Gastrocnemius medialis (tissue), 4 donors: ENCODE measurements around the gene MAP3K6. TPM values are rescaled to one million over a fixed set of nuclear protein-coding genes. Genes with fewer than 3 reads are reported as not detected.
"Not testable (repeated sequence)": the region's sequence is repeated elsewhere in the genome, so short reads cannot be mapped to it uniquely, and the experiment has no call there.

Experiments
- ATAC-seq, 2 donors: fragments of 150-250 bp; one replicate each; pipeline ENCODE4 v1.9.1; 2016
- DNase-seq, 2 donors: peaks; one replicate each; pipeline ENCODE4 v3.0.0-alpha.2; 2019
- H3K27ac ChIP-seq, 4 donors: fragments of 200-600 bp; sonication (generic); 1 replicate in 1 of 4; 2 replicates in 3 of 4; pipeline ENCODE4 v1.5.1; 2016 to 2018; ENCODE audit warnings: mild to moderate bottlenecking in 2 of 4, moderate library complexity in 1 of 4
- H3K27me3 ChIP-seq, 3 donors: fragments of 200-600 bp; sonication (generic) in 2 of 3; 1 replicate in 1 of 3; 2 replicates in 2 of 3; pipeline versions ENCODE4 v1.5.1 to v1.6.0; 2016 to 2019; ENCODE audit warnings: mild to moderate bottlenecking in 1 of 3, moderate library complexity in 1 of 3
- H3K36me3 ChIP-seq, 2 donors: fragments of 200-600 bp; sonication (generic) in 1 of 2; one replicate each; pipeline ENCODE4 v1.5.1; 2017 to 2018
- H3K4me1 ChIP-seq, 2 donors: fragments of 200-600 bp; sonication (generic) in 1 of 2; one replicate each; pipeline ENCODE4 v1.5.1; 2016 to 2017; ENCODE audit warnings: mild to moderate bottlenecking in 2 of 2
- H3K4me3 ChIP-seq, 4 donors: fragments of 200-600 bp; sonication (generic) in 3 of 4; 1 replicate in 1 of 4; 2 replicates in 3 of 4; pipeline ENCODE4 v1.5.1; 2016 to 2019; ENCODE audit warnings: mild to moderate bottlenecking in 2 of 4
- H3K9me3 ChIP-seq, 3 donors: fragments of 200-600 bp; sonication (generic) in 2 of 3; 1 replicate in 1 of 3; 2 replicates in 2 of 3; pipeline ENCODE4 v1.5.1; 2016 to 2019
- CTCF ChIP-seq, 5 experiments: fragments of 450-650 bp in 3 of 5; fragments of 200-600 bp in 2 of 5; sonication (generic) in 2 of 5; IDR thresholded peaks in 4 of 5; conservative IDR thresholded peaks in 1 of 5; 1 replicate in 4 of 5; 2 replicates in 1 of 5; pipeline ENCODE4 v1.5.1; 2016 to 2019; ENCODE audit warnings: antibody characterized with exemption in 5 of 5, mild to moderate bottlenecking in 3 of 5, moderate library complexity in 3 of 5
- POLR2A ChIP-seq, 2 donors: fragments of 450-650 bp; IDR thresholded peaks; one replicate each; pipeline ENCODE4 v1.6.1; 2017; ENCODE audit warnings: antibody characterized with exemption in 2 of 2, mild to moderate bottlenecking in 2 of 2, moderate library complexity in 2 of 2
- in situ Hi-C, 4 donors: fragments of 200-750 bp; cut with MboI; loops; one replicate each; pipeline versions ENCODE4 v1.15.0 to v1.8.0; 2017; ENCODE audit warnings: low sequenced_read_pairs in 4 of 4
- intact Hi-C: fragments of 100-400 bp; cut with DNase I; formaldehyde crosslinking; loops from one replicate; pipeline ENCODE4 v1.15.1; 2023; ENCODE audit warnings: low total_unique reads
- total RNA-seq, 4 donors: library from RNA; depleted of rRNA; stranded (reverse); fragments of >200 nt; gene quantifications; one replicate each; pipeline versions ENCODE4 v1.1.0 to v1.2.3, GENCODE V29; 2016

Gene MAP3K6
- total RNA-seq, 4 donors from 2014 or later, result 16.5 to 29.1 (median 18.4) TPM

- Histone ChIP-seq H3K9me3 (no peaks in the 10 kb centered on the region), H3K4me3 (no peak overlapping the region), H3K27me3 (no peaks in the 10 kb centered on the region), H3K4me1 (peaks cover 50 to 53% of the 10 kb centered on the region in 2 donors), H3K27ac (peak overlapping the region; percentile 68 to 78 (median 72)), H3K36me3 (peaks cover 0 to 51% of the 10 kb centered on the region in 2 donors)
- ATAC-seq (peak in 1 of 2 donors; percentile 4), DNase-seq (no peak)
- in situ Hi-C loops, result loop anchor here in 2 of 4 donors (10.0 to 25.0 kb wide), 2 partner anchors 106 to 198 kb away; partner anchors contain the start of gene AHDC1 (in 1 of the 2)
- intact Hi-C loops, result loop anchor here (10.0 kb wide), 1 partner anchor 118 kb away; no protein-coding TSS in a partner anchor
- TF ChIP-seq POLR2A (IDR thresholded peaks at IDR 0.05) (no peak), CTCF (IDR thresholded peaks at IDR 0.05 in 4 of 5, conservative IDR thresholded peaks at IDR 0.05 in 1 of 5) (no peak)
Measured at GRCh38 chr1:27406362-27406680, 39.6 kb upstream of the MAP3K6 start.

DNA sequence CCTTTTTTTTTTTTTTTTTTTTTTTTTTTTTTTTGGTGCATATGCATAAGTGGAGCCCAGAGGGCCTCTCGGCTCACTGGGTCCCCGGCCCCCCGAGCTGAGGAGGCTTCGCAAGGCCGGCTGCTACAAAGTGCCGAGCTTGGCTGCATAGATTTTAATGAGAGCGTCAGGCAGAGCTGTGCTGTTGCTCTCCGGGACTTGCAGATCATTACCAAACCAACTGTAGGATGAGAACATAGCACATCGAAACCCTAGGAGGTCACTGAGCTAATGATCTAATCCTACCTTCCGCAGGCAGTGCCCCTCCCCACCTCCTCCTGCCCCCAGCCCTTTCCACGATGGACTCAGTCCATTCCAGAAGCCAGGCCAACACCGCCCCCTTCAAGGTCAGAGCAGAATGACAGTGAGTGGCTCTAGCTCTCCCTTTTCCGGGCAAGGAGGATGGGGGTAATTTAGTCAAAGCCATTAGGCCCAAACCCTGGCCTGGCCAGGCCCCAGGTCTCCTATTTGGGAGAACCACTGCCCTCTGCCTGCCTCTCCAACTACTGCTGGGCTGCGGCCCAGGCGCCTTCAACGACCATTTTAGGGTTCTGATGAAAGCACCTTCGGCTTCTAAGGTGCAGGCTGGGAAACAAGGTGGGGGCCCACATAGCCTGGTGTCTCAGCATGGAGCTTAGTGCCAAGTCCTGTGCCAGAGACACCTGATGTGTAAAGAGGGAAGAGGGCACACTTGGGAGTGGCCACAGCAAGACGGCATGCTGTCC is 39.0 kb upstream of the MAP3K6 start:
- Histone ChIP-seq H3K27ac (peak overlapping the region; percentile 68 to 78 (median 72)), H3K4me1 (peaks cover 50 to 53% of the 10 kb centered on the region in 2 donors), H3K36me3 (peaks cover 0 to 45% of the 10 kb centered on the region in 2 donors)
- in situ Hi-C loops (loop anchor here in 2 of 4 donors (10.0 to 25.0 kb wide), 2 partner anchors 107 to 199 kb away; partner anchors contain the start of gene AHDC1 (in 1 of the 2)), intact Hi-C loops (loop anchor here (10.0 kb wide), 1 partner anchor 119 kb away; no protein-coding TSS in a partner anchor)
- H3K4me3 ChIP-seq, H3K9me3 ChIP-seq, DNase-seq, H3K27me3 ChIP-seq: not testable (repeated sequence)
- TF ChIP-seq CTCF (IDR thresholded peaks at IDR 0.05 in 4 of 5, conservative IDR thresholded peaks at IDR 0.05 in 1 of 5), result peak in 1 of 5 experiments; percentile 15
- peak in 1 of 2 donors; percentile 11 for ATAC-seq

- DNase-seq, result peak in 1 of 2 donors; percentile 60
- no peaks in the 10 kb centered on the region for H3K9me3 ChIP-seq
- H3K4me3 ChIP-seq, result no peak overlapping the region
- peak in 1 of 2 donors; percentile 18 for ATAC-seq
- H3K4me1 ChIP-seq, result peaks cover 50 to 53% of the 10 kb centered on the region in 2 donors
- TF ChIP-seq CTCF (IDR thresholded peaks at IDR 0.05 in 4 of 5, conservative IDR thresholded peaks at IDR 0.05 in 1 of 5), result no peak
- in situ Hi-C loops (loop anchor here in 2 of 4 donors (10.0 to 25.0 kb wide), 2 partner anchors 107 to 200 kb away; partner anchors contain the start of gene AHDC1 (in 1 of the 2)), intact Hi-C loops (loop anchor here (10.0 kb wide), 1 partner anchor 120 kb away; no protein-coding TSS in a partner anchor)
- H3K36me3 ChIP-seq, result peaks cover 0 to 38% of the 10 kb centered on the region in 2 donors
- peak overlapping the region; percentile 68 to 78 (median 72) for H3K27ac ChIP-seq
- H3K27me3 ChIP-seq, result no peaks in the 10 kb centered on the region
Measured at GRCh38 chr1:27405074-27405473, 38.3 kb upstream of the MAP3K6 start.

- Histone ChIP-seq H3K27me3 (no peaks in the 10 kb centered on the region), H3K4me1 (peaks cover 50 to 53% of the 10 kb centered on the region in 2 donors), H3K4me3 (no peak overlapping the region), H3K36me3 (peaks cover 0 to 30% of the 10 kb centered on the region in 2 donors), H3K9me3 (no peaks in the 10 kb centered on the region), H3K27ac (peak overlapping the region; percentile 68 to 78 (median 72))
- DNase-seq (no peak), ATAC-seq (no peak)
- no peak for TF ChIP-seq POLR2A (IDR thresholded peaks at IDR 0.05)
- TF ChIP-seq CTCF (IDR thresholded peaks at IDR 0.05 in 4 of 5, conservative IDR thresholded peaks at IDR 0.05 in 1 of 5), result no peak
- in situ Hi-C loops (loop anchor here in 2 of 4 donors (10.0 to 25.0 kb wide), 2 partner anchors 108 to 201 kb away; partner anchors contain the start of gene AHDC1 (in 1 of the 2)), intact Hi-C loops (loop anchor here (2.0 to 10.0 kb wide), 3 partner anchors 88 to 203 kb away; partner anchors contain the start of gene WASF2)
Measured at GRCh38 chr1:27403931-27404330, 37.2 kb upstream of the MAP3K6 start.
